ENCODE results near the gene TOX2.

The TOX2 gene

GRCh38 chr20:43968341-43969000 is 53.8 kb downstream of the TOX2 start:
- peaks cover 12% of the 10 kb centered on the region for H3K4me1 ChIP-seq (ENCODE audit: control insufficient read depth, insufficient read depth, low read length)
- H3K9me3 ChIP-seq (ENCODE audit: control insufficient read depth, low read length): no peaks in the 10 kb centered on the region
- H3K36me3 ChIP-seq (ENCODE audit: control insufficient read depth, insufficient read depth, low read length): no peaks in the 10 kb centered on the region
- no peak overlapping the region for H3K9ac ChIP-seq (ENCODE audit: low read length)
- no peaks in the 10 kb centered on the region for H3K27me3 ChIP-seq (ENCODE audit: control insufficient read depth, insufficient read depth, low read length)
- no peak overlapping the region for H3K4me3 ChIP-seq (ENCODE audit: low read length)

- Histone ChIP-seq H3K36me3 (ENCODE audit: control insufficient read depth, insufficient read depth, low read length) (no peaks in the 10 kb centered on the region), H3K4me1 (ENCODE audit: control insufficient read depth, insufficient read depth, low read length) (peaks cover 7% of the 10 kb centered on the region), H3K27me3 (ENCODE audit: control insufficient read depth, insufficient read depth, low read length) (no peaks in the 10 kb centered on the region), H3K9me3 (ENCODE audit: control insufficient read depth, low read length) (no peaks in the 10 kb centered on the region), H3K4me3 (ENCODE audit: low read length) (no peak overlapping the region), H3K9ac (ENCODE audit: low read length) (no peak overlapping the region)
Measured at GRCh38 chr20:43969028-43969447, 54.4 kb downstream of the TOX2 start.

- Histone ChIP-seq H3K4me1 (ENCODE audit: control insufficient read depth, insufficient read depth, low read length) (peaks cover 4% of the 10 kb centered on the region), H3K36me3 (ENCODE audit: control insufficient read depth, insufficient read depth, low read length) (no peaks in the 10 kb centered on the region), H3K4me3 (ENCODE audit: low read length) (no peak overlapping the region), H3K9ac (ENCODE audit: low read length) (no peak overlapping the region), H3K27me3 (ENCODE audit: control insufficient read depth, insufficient read depth, low read length) (no peaks in the 10 kb centered on the region), H3K9me3 (ENCODE audit: control insufficient read depth, low read length) (no peaks in the 10 kb centered on the region)
Measured at GRCh38 chr20:43969501-43970182, 55.0 kb downstream of the TOX2 start.

GRCh38 chr20:43971267-43971666 is 56.6 kb downstream of the TOX2 start:
- H3K36me3 ChIP-seq (ENCODE audit: control insufficient read depth, insufficient read depth, low read length): no peaks in the 10 kb centered on the region
- no peaks in the 10 kb centered on the region for H3K9me3 ChIP-seq (ENCODE audit: control insufficient read depth, low read length)
- H3K4me3 ChIP-seq (ENCODE audit: low read length): no peak overlapping the region
- H3K27me3 ChIP-seq (ENCODE audit: control insufficient read depth, insufficient read depth, low read length): no peaks in the 10 kb centered on the region
- no peaks in the 10 kb centered on the region for H3K4me1 ChIP-seq (ENCODE audit: control insufficient read depth, insufficient read depth, low read length)
- H3K9ac ChIP-seq (ENCODE audit: low read length): no peak overlapping the region

- no peak overlapping the region for H3K9ac ChIP-seq (ENCODE audit: low read length)
- no peaks in the 10 kb centered on the region for H3K9me3 ChIP-seq (ENCODE audit: control insufficient read depth, low read length)
- H3K36me3 ChIP-seq (ENCODE audit: control insufficient read depth, insufficient read depth, low read length): no peaks in the 10 kb centered on the region
- H3K4me3 ChIP-seq (ENCODE audit: low read length): no peak overlapping the region
- no peaks in the 10 kb centered on the region for H3K4me1 ChIP-seq (ENCODE audit: control insufficient read depth, insufficient read depth, low read length)
- H3K27me3 ChIP-seq (ENCODE audit: control insufficient read depth, insufficient read depth, low read length): no peaks in the 10 kb centered on the region
Measured at GRCh38 chr20:43972051-43972450, 57.4 kb downstream of the TOX2 start.

- H3K36me3 ChIP-seq (ENCODE audit: control insufficient read depth, insufficient read depth, low read length): no peaks in the 10 kb centered on the region
- H3K4me1 ChIP-seq (ENCODE audit: control insufficient read depth, insufficient read depth, low read length): no peaks in the 10 kb centered on the region
- no peaks in the 10 kb centered on the region for H3K27me3 ChIP-seq (ENCODE audit: control insufficient read depth, insufficient read depth, low read length)
Measured at GRCh38 chr20:43972692-43973091, 58.0 kb downstream of the TOX2 start.

GRCh38 chr20:43973231-43973630 is 58.6 kb downstream of the TOX2 start:
- H3K4me1 ChIP-seq (ENCODE audit: control insufficient read depth, insufficient read depth, low read length): no peaks in the 10 kb centered on the region
- H3K4me3 ChIP-seq (ENCODE audit: low read length): no peak overlapping the region
- no peaks in the 10 kb centered on the region for H3K27me3 ChIP-seq (ENCODE audit: control insufficient read depth, insufficient read depth, low read length)
- H3K9me3 ChIP-seq (ENCODE audit: control insufficient read depth, low read length): no peaks in the 10 kb centered on the region
- H3K9ac ChIP-seq (ENCODE audit: low read length): no peak overlapping the region
- no peaks in the 10 kb centered on the region for H3K36me3 ChIP-seq (ENCODE audit: control insufficient read depth, insufficient read depth, low read length)

More at GRCh38 chr20:43972692-43973091, 58.0 kb downstream of the TOX2 start:
- Histone ChIP-seq H3K9ac (ENCODE audit: low read length) (no peak overlapping the region), H3K4me3 (ENCODE audit: low read length) (no peak overlapping the region), H3K9me3 (ENCODE audit: control insufficient read depth, low read length) (no peaks in the 10 kb centered on the region)

- H3K9me3 ChIP-seq (ENCODE audit: control insufficient read depth, low read length): no peaks in the 10 kb centered on the region
- no peaks in the 10 kb centered on the region for H3K4me1 ChIP-seq (ENCODE audit: control insufficient read depth, insufficient read depth, low read length)
- no peaks in the 10 kb centered on the region for H3K36me3 ChIP-seq (ENCODE audit: control insufficient read depth, insufficient read depth, low read length)
- H3K27me3 ChIP-seq (ENCODE audit: control insufficient read depth, insufficient read depth, low read length): no peaks in the 10 kb centered on the region
- H3K4me3 ChIP-seq (ENCODE audit: low read length): no peak overlapping the region
- H3K9ac ChIP-seq (ENCODE audit: low read length): no peak overlapping the region
Measured at GRCh38 chr20:43973671-43974450, 59.2 kb downstream of the TOX2 start.

GRCh38 chr20:43974695-43975094 is 60.0 kb downstream of the TOX2 start:
- Histone ChIP-seq H3K9ac (ENCODE audit: low read length) (no peak overlapping the region), H3K36me3 (ENCODE audit: control insufficient read depth, insufficient read depth, low read length) (no peaks in the 10 kb centered on the region), H3K9me3 (ENCODE audit: control insufficient read depth, low read length) (no peaks in the 10 kb centered on the region), H3K4me1 (ENCODE audit: control insufficient read depth, insufficient read depth, low read length) (no peaks in the 10 kb centered on the region), H3K4me3 (ENCODE audit: low read length) (no peak overlapping the region), H3K27me3 (ENCODE audit: control insufficient read depth, insufficient read depth, low read length) (no peaks in the 10 kb centered on the region)

GRCh38 chr20:43975096-43975768 is 60.6 kb downstream of the TOX2 start:
- H3K4me1 ChIP-seq (ENCODE audit: control insufficient read depth, insufficient read depth, low read length): no peaks in the 10 kb centered on the region
- H3K9ac ChIP-seq (ENCODE audit: low read length): no peak overlapping the region
- no peaks in the 10 kb centered on the region for H3K27me3 ChIP-seq (ENCODE audit: control insufficient read depth, insufficient read depth, low read length)
- H3K9me3 ChIP-seq (ENCODE audit: control insufficient read depth, low read length): no peaks in the 10 kb centered on the region
- no peak overlapping the region for H3K4me3 ChIP-seq (ENCODE audit: low read length)
- H3K36me3 ChIP-seq (ENCODE audit: control insufficient read depth, insufficient read depth, low read length): no peaks in the 10 kb centered on the region

GRCh38 chr20:43976547-43976946 is 61.9 kb downstream of the TOX2 start:
- H3K9ac ChIP-seq (ENCODE audit: low read length): no peak overlapping the region
- no peak overlapping the region for H3K4me3 ChIP-seq (ENCODE audit: low read length)
- no peaks in the 10 kb centered on the region for H3K36me3 ChIP-seq (ENCODE audit: control insufficient read depth, insufficient read depth, low read length)
- no peaks in the 10 kb centered on the region for H3K4me1 ChIP-seq (ENCODE audit: control insufficient read depth, insufficient read depth, low read length)
- no peaks in the 10 kb centered on the region for H3K27me3 ChIP-seq (ENCODE audit: control insufficient read depth, insufficient read depth, low read length)
- H3K9me3 ChIP-seq (ENCODE audit: control insufficient read depth, low read length): no peaks in the 10 kb centered on the region

GRCh38 chr20:43977252-43977651 is 62.6 kb downstream of the TOX2 start:
- H3K4me3 ChIP-seq (ENCODE audit: low read length): no peak overlapping the region
- H3K4me1 ChIP-seq (ENCODE audit: control insufficient read depth, insufficient read depth, low read length): no peaks in the 10 kb centered on the region
- no peaks in the 10 kb centered on the region for H3K9me3 ChIP-seq (ENCODE audit: control insufficient read depth, low read length)
- no peaks in the 10 kb centered on the region for H3K36me3 ChIP-seq (ENCODE audit: control insufficient read depth, insufficient read depth, low read length)
- no peak overlapping the region for H3K9ac ChIP-seq (ENCODE audit: low read length)
- H3K27me3 ChIP-seq (ENCODE audit: control insufficient read depth, insufficient read depth, low read length): no peaks in the 10 kb centered on the region

Measured in mucosa of stomach (tissue), 1 donor.